Measurements from ENCODE around the gene FANCD2OS. TPM values are rescaled to one million over a fixed set of nuclear protein-coding genes. Genes with fewer than 3 reads are reported as not detected.

The FANCD2OS gene
- total RNA-seq, 2 experiments from 2014 or later = not detected

GRCh38 chr3:10121064-10121463 lies 13.0 kb upstream of the FANCD2OS start:
- DNase-seq = no peak
- Mint-ChIP-seq H3K4me1 (ENCODE audit: low read depth) (peaks cover 45% of the 10 kb centered on the region), H3K36me3 (ENCODE audit: low read depth) (peaks cover 46% of the 10 kb centered on the region), H3K27me3 (no peaks in the 10 kb centered on the region), H3K27ac (no peak overlapping the region), H3K4me3 (no peak overlapping the region), H3K9me3 (no peaks in the 10 kb centered on the region)
- intact Hi-C loops (cut with micrococcal nuclease) = no loop called here
- POLR2A ChIA-PET = interaction anchor here (0.7 kb wide), 1 partner anchor 50 kb away, joined by 4 read pairs; no protein-coding TSS in a partner anchor
- no peak for TF ChIP-seq CTCF (IDR thresholded peaks at IDR 0.05)
- ATAC-seq = no peak
- CTCF ChIA-PET = no interaction called here

GRCh38 chr3:10119376-10119775 lies 11.3 kb upstream of the FANCD2OS start:
- H3K4me3 Mint-ChIP-seq = no peak overlapping the region
- ATAC-seq (no peak), DNase-seq (no peak)
- ChIA-PET POLR2A (no interaction called here), CTCF (no interaction called here)
- H3K9me3 Mint-ChIP-seq = no peaks in the 10 kb centered on the region
- peaks cover 41% of the 10 kb centered on the region for H3K36me3 Mint-ChIP-seq (ENCODE audit: low read depth)
- TF ChIP-seq CTCF (IDR thresholded peaks at IDR 0.05) = no peak
- intact Hi-C loops (cut with micrococcal nuclease) = no loop called here
- peaks cover 44% of the 10 kb centered on the region for H3K4me1 Mint-ChIP-seq (ENCODE audit: low read depth)
- no peaks in the 10 kb centered on the region for H3K27me3 Mint-ChIP-seq
- no peak overlapping the region for H3K27ac Mint-ChIP-seq

- ChIA-PET CTCF (interaction anchor here (1.5 to 1.8 kb wide), 2 partner anchors 25 to 146 kb away, joined by 4 to 9 read pairs; partner anchors contain the start of gene VHL), POLR2A (interaction anchor here (1.0 to 1.3 kb wide), 2 partner anchors 39 to 122 kb away, joined by 4 to 5 read pairs; no protein-coding TSS in a partner anchor)
- no peaks in the 10 kb centered on the region for H3K9me3 Mint-ChIP-seq
- ATAC-seq (no peak), DNase-seq (no peak)
- H3K27ac Mint-ChIP-seq = peak overlapping the region; percentile 97
- no peak for TF ChIP-seq CTCF (IDR thresholded peaks at IDR 0.05)
- H3K36me3 Mint-ChIP-seq (ENCODE audit: low read depth) = peaks cover 28% of the 10 kb centered on the region
- intact Hi-C loops (cut with micrococcal nuclease) = no loop called here
- H3K4me3 Mint-ChIP-seq = peak overlapping the region; percentile 97
- H3K4me1 Mint-ChIP-seq (ENCODE audit: low read depth) = peaks cover 30% of the 10 kb centered on the region
- no peaks in the 10 kb centered on the region for H3K27me3 Mint-ChIP-seq
Observed at GRCh38 chr3:10116928-10117327, 8.9 kb upstream of the FANCD2OS start.

GRCh38 chr3:10116138-10116460 lies 8.0 kb upstream of the FANCD2OS start:
- H3K27ac Mint-ChIP-seq = peak overlapping the region; percentile 97
- DNase-seq (no peak), ATAC-seq (peak; percentile 21)
- no peak for TF ChIP-seq CTCF (IDR thresholded peaks at IDR 0.05)
- H3K27me3 Mint-ChIP-seq = no peaks in the 10 kb centered on the region
- CTCF ChIA-PET = interaction anchor here (1.8 kb wide), 1 partner anchor 147 kb away, joined by 9 read pairs; no protein-coding TSS in a partner anchor
- intact Hi-C loops (cut with micrococcal nuclease) = no loop called here
- no peaks in the 10 kb centered on the region for H3K9me3 Mint-ChIP-seq
- POLR2A ChIA-PET = interaction anchor here (0.6 to 1.3 kb wide), 3 partner anchors 40 to 134 kb away, joined by 3 to 5 read pairs (median 4); partner anchors contain the start of gene TATDN2
- H3K4me1 Mint-ChIP-seq (ENCODE audit: low read depth) = peaks cover 27% of the 10 kb centered on the region
- peak overlapping the region; percentile 97 for H3K4me3 Mint-ChIP-seq
- peaks cover 26% of the 10 kb centered on the region for H3K36me3 Mint-ChIP-seq (ENCODE audit: low read depth)

- peak; percentile 97 for ATAC-seq
- Mint-ChIP-seq H3K4me3 (peak within 1 kb of the TSS; percentile 97), H3K4me1 (ENCODE audit: low read depth) (peaks cover 26% of the 10 kb centered on the region), H3K27me3 (no peaks in the 10 kb centered on the region), H3K27ac (peak within 1 kb of the TSS; percentile 97), H3K9me3 (no peaks in the 10 kb centered on the region), H3K36me3 (ENCODE audit: low read depth) (peaks cover 23% of the 10 kb centered on the region)
- ChIA-PET CTCF (interaction anchor here (1.8 to 2.0 kb wide), 2 partner anchors 148 to 207 kb away, joined by 4 to 9 read pairs; no protein-coding TSS in a partner anchor), POLR2A (interaction anchor here (0.6 to 1.3 kb wide), 6 partner anchors 10 to 134 kb away, joined by 3 to 5 read pairs (median 4); partner anchors contain the start of gene TATDN2)
- no peak for TF ChIP-seq CTCF (IDR thresholded peaks at IDR 0.05)
- DNase-seq = peak; percentile 98
- intact Hi-C loops (cut with micrococcal nuclease) = loop anchor here (1.0 kb wide), 1 partner anchor 110 kb away; no protein-coding TSS in a partner anchor
Observed at GRCh38 chr3:10115326-10116137, 7.5 kb upstream of the FANCD2OS start, which contains the start of gene BRK1. TSS of gene BRK1 (plus strand) at chr3:10115675. CDS start at chr3:10115702, 27 bp downstream.

Data from activated CD8-positive, alpha-beta T cell treated with anti-CD3 and anti-CD28 coated beads for 36 hours (primary cell).